KMS-11 (cell line): ENCODE data around the gene COPS2.

Experiments used
- H2AFZ ChIP-seq: fragments of 200-600 bp; sonication (generic); 2 replicates; pipeline ENCODE4 v1.6.1; 2016; ENCODE audit warnings: antibody characterized with exemption, mixed run types, low read depth
- H3K27ac ChIP-seq: fragments of 200-600 bp; sonication (generic); 2 replicates; pipeline ENCODE4 v1.6.1; 2016; ENCODE audit warnings: mild to moderate bottlenecking, mixed run types
- H3K27me3 ChIP-seq: fragments of 200-600 bp; sonication (generic); 2 replicates; pipeline ENCODE4 v1.6.1; 2017; ENCODE audit warnings: mild to moderate bottlenecking, low read depth, mixed run types, moderate library complexity; ENCODE audit not compliant: insufficient read depth
- H3K36me3 ChIP-seq: fragments of 200-600 bp; sonication (generic); 2 replicates; pipeline ENCODE4 v1.6.1; 2017; ENCODE audit warnings: mild to moderate bottlenecking, mixed run types; ENCODE audit not compliant: insufficient read depth
- H3K4me1 ChIP-seq: fragments of 200-600 bp; sonication (generic); 2 replicates; pipeline ENCODE4 v1.6.1; 2016; ENCODE audit warnings: mild to moderate bottlenecking, low read depth, mixed run types; ENCODE audit not compliant: poor library complexity, severe bottlenecking
- H3K4me2 ChIP-seq: fragments of 200-600 bp; sonication (generic); 2 replicates; pipeline ENCODE4 v1.7.0; 2016; ENCODE audit warnings: mild to moderate bottlenecking, mixed run types
- H3K4me3 ChIP-seq: fragments of 200-600 bp; sonication (generic); IDR thresholded peaks from 2 replicates; pipeline ENCODE4 v1.6.1; 2017; ENCODE audit warnings: low read depth, low read length, mixed read lengths; ENCODE audit not compliant: insufficient read depth
- H3K79me2 ChIP-seq: fragments of 200-600 bp; sonication (generic); 2 replicates; pipeline ENCODE4 v1.6.1; 2016; ENCODE audit warnings: low read depth, mixed run types; ENCODE audit not compliant: insufficient read depth
- H3K9ac ChIP-seq: fragments of 200-600 bp; sonication (generic); 2 replicates; pipeline ENCODE4 v1.6.1; 2016; ENCODE audit warnings: mild to moderate bottlenecking, mixed run types
- H4K20me1 ChIP-seq: fragments of 200-600 bp; sonication (generic); 2 replicates; pipeline ENCODE4 v1.6.1; 2016; ENCODE audit warnings: mild to moderate bottlenecking, mixed run types; ENCODE audit not compliant: insufficient read depth
- CTCF ChIP-seq: fragments of 200-600 bp; sonication (generic); conservative IDR thresholded peaks from 2 replicates; pipeline ENCODE4 v1.6.1; 2017; ENCODE audit warnings: low read depth, mild to moderate bottlenecking, antibody characterized with exemption, low read length, moderate library complexity, mixed read lengths

The COPS2 gene

GRCh38 chr15:49155110-49155833 lies at the start of gene COPS2:
Gene COPS2, minus strand, starts transcription at chr15:49155599. Its CDS starts 21 bp downstream, at chr15:49155578.
- TF ChIP-seq CTCF: no peak
- Histone ChIP-seq H3K4me1 (peaks cover 38% of the 10 kb centered on the region), H3K4me3 (peak within 1 kb of the TSS; percentile 22), H2AFZ (peak within 1 kb of the TSS; percentile 80), H3K4me2 (peak within 1 kb of the TSS; percentile 97), H3K27me3 (no peaks in the 10 kb centered on the region), H3K27ac (peak within 1 kb of the TSS; percentile 81), H3K9ac (peak within 1 kb of the TSS; percentile 94), H3K36me3 (no peaks in the 10 kb centered on the region), H4K20me1 (peaks cover 12% of the 10 kb centered on the region), H3K79me2 (peaks cover 60% of the 10 kb centered on the region)

GRCh38 chr15:49200347-49200746 lies 44.9 kb upstream of the COPS2 start:
- Histone ChIP-seq H3K4me2 (no peak overlapping the region), H4K20me1 (no peaks in the 10 kb centered on the region), H3K27me3 (no peaks in the 10 kb centered on the region), H3K27ac (no peak overlapping the region), H3K4me1 (no peaks in the 10 kb centered on the region), H3K4me3 (no peak overlapping the region), H3K9ac (no peak overlapping the region), H3K36me3 (no peaks in the 10 kb centered on the region; the same call in 1 of the 2 replicates), H3K79me2 (no peaks in the 10 kb centered on the region), H2AFZ (no peak overlapping the region)
- no peak for TF ChIP-seq CTCF

- H3K79me2 ChIP-seq: no peaks in the 10 kb centered on the region
- no peak overlapping the region for H3K4me2 ChIP-seq
- no peaks in the 10 kb centered on the region for H4K20me1 ChIP-seq
- H3K9ac ChIP-seq: no peak overlapping the region
- no peaks in the 10 kb centered on the region; the same call in 1 of the 2 replicates for H3K36me3 ChIP-seq
- H3K4me3 ChIP-seq: no peak overlapping the region
- no peaks in the 10 kb centered on the region for H3K27me3 ChIP-seq
- no peak overlapping the region for H3K27ac ChIP-seq
- H2AFZ ChIP-seq: no peak overlapping the region
- TF ChIP-seq CTCF: no peak
- no peaks in the 10 kb centered on the region for H3K4me1 ChIP-seq
Measured at GRCh38 chr15:49199666-49200065, 44.3 kb upstream of the COPS2 start.

GRCh38 chr15:49196856-49197255 lies 41.5 kb upstream of the COPS2 start:
- no peak for TF ChIP-seq CTCF
- H3K9ac ChIP-seq: no peak overlapping the region
- no peak overlapping the region for H3K4me2 ChIP-seq
- H3K79me2 ChIP-seq: peaks cover 3% of the 10 kb centered on the region; the same call in 1 of the 2 replicates
- H3K36me3 ChIP-seq: no peaks in the 10 kb centered on the region
- H3K4me1 ChIP-seq: no peaks in the 10 kb centered on the region
- H3K27me3 ChIP-seq: no peaks in the 10 kb centered on the region
- no peak overlapping the region for H3K27ac ChIP-seq
- H3K4me3 ChIP-seq: no peak overlapping the region
- no peaks in the 10 kb centered on the region for H4K20me1 ChIP-seq
- no peak overlapping the region for H2AFZ ChIP-seq
